ENCODE measurements around the gene LAIR1.
A peak's percentile ranks its signal among the peaks of the same experiment; 100 is the strongest.
"Not testable (repeated sequence)": the region's sequence is repeated elsewhere in the genome, so short reads cannot be mapped to it uniquely, and the experiment has no call there.

LAIR1 gene, protein sequence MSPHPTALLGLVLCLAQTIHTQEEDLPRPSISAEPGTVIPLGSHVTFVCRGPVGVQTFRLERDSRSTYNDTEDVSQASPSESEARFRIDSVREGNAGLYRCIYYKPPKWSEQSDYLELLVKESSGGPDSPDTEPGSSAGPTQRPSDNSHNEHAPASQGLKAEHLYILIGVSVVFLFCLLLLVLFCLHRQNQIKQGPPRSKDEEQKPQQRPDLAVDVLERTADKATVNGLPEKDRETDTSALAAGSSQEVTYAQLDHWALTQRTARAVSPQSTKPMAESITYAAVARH

GRCh38 chr19:54364775-54365257 lies at the start of gene LAIR1:
TSS of gene LAIR1 (minus strand) at chr19:54364931. CDS start at chr19:54364804, 127 bp downstream.
- DNase-seq (ENCODE audit: low spot score): no peak

DNA sequence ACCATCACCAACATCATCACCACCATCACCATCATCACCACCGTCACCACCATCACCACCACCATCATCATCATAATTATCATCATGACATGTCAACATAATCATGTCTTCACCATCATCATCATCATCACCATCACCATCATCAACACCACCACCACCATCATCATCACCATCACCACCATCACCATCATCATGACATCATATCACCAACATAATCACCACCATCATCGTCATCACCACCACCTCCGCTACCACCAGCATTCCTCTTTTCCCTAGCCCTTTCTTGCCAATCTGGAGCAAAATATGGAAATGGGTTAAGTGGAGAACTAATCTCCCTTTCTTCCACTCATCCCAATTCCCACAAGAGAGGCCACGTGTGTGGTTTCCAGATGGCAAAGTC lies 49.4 kb upstream of the LAIR1 start:
- no peak for DNase-seq (ENCODE audit: low spot score)

GRCh38 chr19:54412877-54413276 lies 48.1 kb upstream of the LAIR1 start:
- DNase-seq (ENCODE audit: low spot score): no peak

GRCh38 chr19:54411033-54411432 lies 46.3 kb upstream of the LAIR1 start:
- no peak for DNase-seq (ENCODE audit: low spot score)

- DNase-seq (ENCODE audit: low spot score): no peak
Measured at GRCh38 chr19:54408456-54409026, 43.8 kb upstream of the LAIR1 start.

GRCh38 chr19:54407780-54408179 lies 43.0 kb upstream of the LAIR1 start:
- DNase-seq (ENCODE audit: low spot score): no peak

DNA sequence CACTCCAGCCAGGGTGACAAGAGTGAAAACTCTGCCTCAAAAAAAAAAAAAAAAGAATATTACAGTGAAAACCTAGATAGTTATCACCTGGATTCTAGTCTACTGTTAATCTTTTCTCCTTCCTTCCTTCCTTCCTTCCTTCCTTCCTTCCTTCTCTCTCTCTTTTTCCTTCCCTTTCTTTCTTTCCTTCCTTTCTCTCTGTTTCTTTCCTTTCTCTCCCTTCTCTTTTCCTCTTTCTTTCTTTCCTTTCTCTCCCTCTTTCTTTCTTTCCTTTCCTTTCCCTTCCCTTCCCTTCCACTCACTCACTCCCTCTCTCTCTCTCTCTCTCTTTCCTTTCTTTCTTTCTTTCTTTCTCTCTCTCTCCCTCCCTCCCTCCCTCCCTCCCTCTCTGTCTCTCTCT lies 40.9 kb upstream of the LAIR1 start:
- no peak for DNase-seq (ENCODE audit: low spot score)

DNA sequence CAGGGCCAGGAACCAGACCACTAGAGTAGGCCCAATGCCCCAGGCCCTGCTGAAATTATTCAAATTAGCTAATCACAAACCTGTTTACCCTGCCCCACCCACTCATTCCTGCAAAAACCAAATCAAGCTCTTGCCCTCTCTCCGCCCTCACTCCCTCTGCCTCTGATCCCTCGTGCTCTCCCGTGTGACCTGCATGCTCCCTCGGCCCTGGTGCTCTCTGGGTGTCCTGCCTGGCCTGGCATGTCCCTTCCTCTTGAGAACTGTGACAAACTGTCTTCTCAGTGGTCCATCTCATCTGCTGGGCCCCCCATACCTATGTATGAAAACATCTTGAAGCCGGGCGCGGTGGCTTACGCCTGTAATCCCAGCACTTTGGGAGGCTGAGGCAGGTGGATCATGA lies 38.3 kb upstream of the LAIR1 start:
- no peak for DNase-seq (ENCODE audit: low spot score)

GRCh38 chr19:54400913-54401312 lies 36.2 kb upstream of the LAIR1 start:
- DNase-seq (ENCODE audit: low spot score): no peak

GRCh38 chr19:54399189-54399588 lies 34.5 kb upstream of the LAIR1 start:
- no peak for DNase-seq (ENCODE audit: low spot score)

DNA sequence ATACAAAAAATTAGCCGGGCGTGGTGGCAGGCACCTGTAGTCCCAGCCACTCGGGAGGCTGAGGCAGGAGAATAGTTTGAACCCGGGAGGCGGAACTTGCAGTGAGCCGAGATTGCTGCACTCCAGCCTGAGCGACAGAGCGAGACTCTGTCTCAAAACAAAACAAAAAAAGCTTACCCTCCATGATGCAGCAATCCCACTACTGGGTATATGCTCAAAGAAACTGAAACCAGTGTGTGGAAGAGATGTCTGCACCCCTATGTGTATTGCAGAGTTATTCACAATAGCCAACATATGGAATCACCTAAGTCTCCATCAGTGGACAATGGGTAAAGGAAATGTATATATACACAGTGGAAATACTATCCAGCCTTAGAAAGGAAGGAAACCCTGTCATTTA lies 31.0 kb upstream of the LAIR1 start:
- no peak for DNase-seq (ENCODE audit: low spot score)

GRCh38 chr19:54393381-54393780 lies 28.6 kb upstream of the LAIR1 start:
- DNase-seq (ENCODE audit: low spot score): no peak

DNA sequence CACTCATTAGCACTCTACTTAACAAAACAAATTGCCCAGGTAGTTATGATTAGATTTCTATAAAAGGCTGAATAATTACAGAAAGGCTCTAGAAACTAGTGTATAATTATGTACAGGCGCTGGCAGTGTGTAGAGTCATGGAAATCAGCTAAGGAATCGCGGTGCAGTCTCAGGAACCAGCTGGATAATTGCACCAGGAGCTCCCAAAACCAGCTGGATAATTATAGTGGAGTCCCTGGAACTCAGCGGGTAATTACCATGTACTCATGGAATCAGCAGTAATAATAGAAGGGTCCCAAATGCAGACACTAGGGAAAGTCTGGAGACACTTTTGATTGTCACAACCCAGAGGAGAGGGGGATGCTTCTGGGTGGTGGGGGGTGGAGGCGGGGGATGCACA lies 27.4 kb upstream of the LAIR1 start:
- no peak for DNase-seq (ENCODE audit: low spot score)

- DNase-seq (ENCODE audit: low spot score): peak; percentile 40
Measured at GRCh38 chr19:54391589-54392061, 26.9 kb upstream of the LAIR1 start.

- DNase-seq (ENCODE audit: low spot score): peak; percentile 58
Measured at GRCh38 chr19:54390942-54391577, 26.3 kb upstream of the LAIR1 start.

DNA sequence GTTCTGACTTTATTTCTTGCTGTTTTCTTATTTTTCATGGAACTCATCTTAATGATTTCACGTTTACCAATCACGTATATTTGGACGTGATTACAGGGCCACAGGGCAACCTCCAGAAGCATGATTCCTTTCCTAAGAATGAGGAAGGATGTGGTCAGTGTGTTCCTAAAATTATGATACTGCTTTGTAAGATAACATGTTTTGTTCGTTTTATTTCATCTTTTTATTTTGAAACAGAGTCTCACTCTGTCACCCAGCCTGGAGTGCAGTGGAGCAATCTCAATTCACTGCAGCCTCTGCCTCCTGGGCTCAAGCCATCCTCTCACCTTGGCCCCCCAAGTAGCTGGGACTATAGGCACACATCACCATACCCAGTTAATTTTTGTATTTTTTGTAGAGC lies 24.8 kb upstream of the LAIR1 start:
- DNase-seq (ENCODE audit: low spot score): no peak

DNA sequence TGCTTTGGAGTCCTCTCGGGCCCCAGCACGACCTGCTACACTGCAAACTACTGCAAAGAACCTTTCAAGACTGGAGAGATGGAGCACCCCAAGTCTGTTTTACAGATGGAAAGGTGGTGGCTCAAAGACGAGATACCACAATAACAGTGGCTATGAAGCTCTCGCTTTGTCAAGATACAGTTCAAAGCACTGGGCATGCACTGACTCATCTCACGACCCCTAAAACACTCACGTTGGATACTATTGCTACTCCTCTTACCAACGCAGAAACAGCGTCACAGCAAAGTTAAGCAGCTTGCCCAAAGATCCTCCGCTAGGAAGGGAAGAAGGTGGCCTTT lies 24.0 kb upstream of the LAIR1 start:
- DNase-seq (ENCODE audit: low spot score): no peak

DNA sequence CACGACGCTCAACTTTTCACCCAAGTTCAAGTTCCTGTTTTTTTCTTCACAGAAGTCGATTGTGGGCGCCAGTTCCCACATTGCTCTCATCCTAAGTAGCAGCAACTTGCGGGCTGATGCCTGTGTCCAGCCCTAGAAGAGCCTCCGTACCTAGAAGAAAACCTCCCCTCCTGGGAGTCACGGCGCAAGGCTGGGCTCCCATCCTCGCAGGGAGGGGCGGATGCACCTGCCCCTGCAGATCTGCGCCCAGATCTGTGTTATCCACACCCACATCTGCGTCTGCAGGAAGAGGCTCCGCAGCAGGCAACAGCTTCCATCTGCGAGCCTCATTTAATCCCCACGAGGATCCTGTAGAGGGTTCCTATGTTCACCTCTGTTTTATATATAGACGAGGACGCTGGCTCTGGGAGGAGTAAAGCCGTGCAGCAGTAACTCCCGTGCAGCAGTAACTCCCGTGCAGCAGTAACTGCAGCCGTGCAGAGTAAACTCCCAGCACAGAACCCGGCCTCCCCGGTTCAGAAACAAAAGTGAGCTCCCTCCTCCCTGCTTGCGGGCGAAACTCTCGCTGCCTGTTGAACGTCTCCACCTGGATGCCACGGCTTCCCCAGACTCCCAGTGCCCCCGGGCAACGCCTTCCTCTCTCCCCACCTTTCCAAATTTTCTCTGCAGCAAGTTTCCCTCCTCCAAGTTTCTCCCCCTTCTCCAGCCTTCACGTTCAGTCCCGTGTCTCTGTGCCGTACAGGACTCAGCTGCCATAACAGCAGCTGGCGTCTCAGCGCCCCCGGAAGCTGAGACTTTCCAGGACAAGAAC lies 23.5 kb upstream of the LAIR1 start:
- DNase-seq (ENCODE audit: low spot score): no peak

DNA sequence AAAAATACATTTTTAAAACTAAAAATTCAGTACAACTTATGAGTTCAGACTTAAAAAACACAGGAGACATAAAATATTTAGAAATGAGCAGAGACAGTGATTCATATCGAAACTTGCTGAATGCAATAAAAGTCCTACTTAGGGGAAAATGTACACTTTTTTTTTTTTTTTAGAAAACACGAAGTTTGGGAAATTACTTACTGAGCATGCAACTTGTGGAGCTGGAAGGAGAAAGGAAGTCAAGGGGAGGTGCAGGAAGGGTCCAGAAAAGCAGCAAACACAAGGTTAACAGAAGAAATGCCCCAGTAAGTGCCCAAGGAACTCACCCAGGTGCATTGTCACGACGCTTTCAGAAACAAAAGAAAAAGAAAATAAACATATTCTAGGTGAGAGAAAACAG lies 18.6 kb upstream of the LAIR1 start:
- no peak for DNase-seq (ENCODE audit: low spot score)

DNA sequence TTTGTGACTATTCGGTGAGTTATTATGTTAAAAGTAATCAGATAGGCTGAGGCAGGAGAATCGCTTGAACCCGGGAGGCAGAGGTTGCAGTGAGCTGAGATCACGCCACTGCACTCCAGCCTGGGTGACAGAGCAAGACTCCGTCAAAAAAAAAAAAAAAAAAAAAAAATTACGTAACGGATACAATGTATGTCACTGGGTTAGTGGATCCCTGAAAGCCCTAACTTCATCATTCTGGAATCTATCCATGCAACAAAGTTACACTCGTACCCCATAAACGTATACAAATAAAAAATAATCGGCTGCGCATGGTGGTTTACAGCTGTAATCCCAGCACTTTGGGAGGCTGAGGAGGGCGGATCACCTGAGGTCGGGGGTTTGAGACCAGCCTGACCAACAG lies 17.3 kb upstream of the LAIR1 start:
- not testable (repeated sequence) for DNase-seq (ENCODE audit: low spot score)

DNA sequence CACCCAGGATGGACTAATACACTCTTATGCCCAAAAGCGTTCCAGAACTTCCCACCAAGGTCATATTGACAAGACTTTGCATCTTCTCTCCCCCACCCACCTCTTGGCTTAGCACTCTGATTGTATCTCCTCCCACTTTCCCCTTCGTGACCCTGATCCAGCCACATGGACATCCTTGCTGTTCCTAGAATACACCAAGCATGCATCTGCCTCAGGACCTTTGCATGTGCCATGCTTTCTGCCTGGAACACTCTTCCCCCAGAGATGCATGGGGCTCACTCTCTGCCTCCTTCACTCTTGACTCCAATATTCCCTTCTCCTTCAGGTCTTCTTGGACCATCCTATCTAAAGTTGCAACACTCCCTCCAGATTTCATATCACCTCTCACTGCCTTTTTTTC lies 16.2 kb upstream of the LAIR1 start:
- DNase-seq (ENCODE audit: low spot score): no peak

DNA sequence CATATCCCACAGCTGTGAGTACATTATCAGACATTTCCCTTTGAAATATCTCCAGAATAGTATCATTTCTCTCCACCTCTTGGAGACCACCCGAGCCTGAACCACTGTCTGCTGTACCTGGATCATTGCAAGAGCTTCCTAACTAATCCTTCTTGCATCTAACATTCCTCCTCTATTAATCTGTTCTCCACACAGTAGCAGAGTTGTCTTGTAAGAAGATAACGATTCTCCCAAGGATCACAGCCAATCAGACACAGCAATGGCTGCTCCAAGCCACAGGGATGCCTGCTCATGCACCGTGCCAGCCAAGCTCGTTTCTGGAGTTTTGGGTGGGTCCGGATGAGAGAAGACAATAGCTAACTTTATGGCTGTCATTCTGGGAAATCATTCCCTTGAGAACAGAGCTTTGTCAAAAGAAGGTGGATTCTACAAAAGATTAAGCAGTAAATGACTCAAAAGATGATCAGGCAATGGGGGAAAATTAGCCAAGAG lies 14.5 kb upstream of the LAIR1 start:
- DNase-seq (ENCODE audit: low spot score): no peak

Data from RKO (cell line).